Left renal pelvis (tissue), 4 donors: ENCODE measurements around the gene ALKAL2. TPM values are rescaled to one million over a fixed set of nuclear protein-coding genes. Genes with fewer than 3 reads are reported as not detected.

Source experiments
- DNase-seq, 4 donors: peaks; one replicate each; pipeline ENCODE4 v3.0.0-alpha.2; 2013; ENCODE audit warnings: low read depth in 4 of 4, low spot score in 3 of 4
- polyA plus RNA-seq, 4 donors: library from polyadenylated mRNA; unstranded; fragments of 120-200 nt; gene quantifications; one replicate each; pipeline ENCODE4 v1.2.1, GENCODE V29; 2013; ENCODE audit not compliant: insufficient read length in 4 of 4

ALKAL2 gene
- polyA plus RNA-seq, 4 donors, result 4.6 to 8.1 (median 5.7) TPM

DNA sequence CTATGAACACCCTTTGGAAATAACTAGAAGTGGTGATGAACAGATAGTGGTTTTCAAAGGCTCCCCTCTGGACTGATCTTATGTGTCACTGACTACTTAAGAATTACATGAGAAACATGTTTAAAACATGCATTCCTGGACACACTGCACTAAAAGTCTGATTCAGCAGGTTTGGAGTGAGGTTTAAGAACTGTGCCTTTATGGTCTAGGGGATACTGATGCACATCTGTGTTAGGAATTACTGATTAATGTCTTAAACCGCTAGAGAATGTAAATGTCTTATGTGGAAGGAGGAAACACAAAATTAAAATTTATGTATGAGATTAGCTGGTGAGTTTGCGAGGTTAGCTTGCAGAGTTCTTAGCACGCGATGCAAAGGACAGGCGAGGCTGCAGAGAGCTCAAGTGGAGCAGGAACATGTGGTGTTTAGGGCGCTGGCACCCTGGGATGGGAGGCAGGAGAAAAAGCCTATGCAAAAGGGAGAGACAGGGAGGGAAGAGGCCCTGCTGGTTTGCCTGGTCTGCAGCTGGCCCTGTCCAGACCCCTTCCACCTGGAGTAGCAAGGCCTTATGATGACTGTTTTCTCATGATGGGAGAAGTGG, 35.8 kb downstream of the ALKAL2 start:
- DNase-seq, result no peak

- no peak for DNase-seq
Measured at GRCh38 chr2:249538-250042, 38.3 kb downstream of the ALKAL2 start.

DNA sequence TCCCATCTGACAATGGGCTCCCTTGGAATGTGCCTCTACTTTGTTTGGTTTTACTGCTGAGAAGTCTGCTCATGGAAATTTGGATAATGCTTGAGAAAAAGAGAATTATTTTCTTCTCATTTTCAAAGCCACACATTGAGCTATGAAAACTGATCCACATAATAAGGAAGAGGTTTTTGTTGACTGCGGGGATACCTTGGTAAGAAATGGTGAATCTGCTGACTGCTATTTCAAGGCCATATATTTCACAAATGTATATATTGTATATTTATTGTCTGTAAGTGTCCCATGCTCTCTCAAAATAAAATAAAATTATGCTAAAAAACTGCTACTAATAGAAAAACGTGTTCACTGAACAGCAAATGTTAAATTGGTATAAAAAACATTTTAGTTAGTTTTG, 39.2 kb downstream of the ALKAL2 start:
- no peak for DNase-seq

GRCh38 chr2:246489-247144, 41.3 kb downstream of the ALKAL2 start:
- DNase-seq, result peak in 1 of 4 donors; percentile 51

DNA sequence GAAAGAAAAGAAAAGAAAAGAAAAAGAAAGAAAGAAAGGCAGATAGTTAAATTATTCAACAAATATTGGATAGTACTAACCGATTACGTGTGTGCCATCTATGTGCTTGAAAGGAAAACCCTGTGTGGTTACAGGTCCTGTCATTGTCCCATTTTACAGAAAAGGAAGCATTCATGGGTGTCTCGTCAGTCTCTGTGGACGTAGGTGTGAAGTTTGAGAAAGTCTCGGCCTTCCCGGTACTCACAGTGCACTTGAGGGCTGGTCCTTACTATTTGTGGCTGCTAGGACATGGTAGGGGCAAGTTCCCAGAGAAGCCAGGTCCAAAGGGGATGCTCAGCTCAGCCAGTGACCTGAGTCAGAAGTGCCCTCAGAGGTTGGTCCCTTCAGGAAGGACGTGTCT, 43.3 kb downstream of the ALKAL2 start:
- DNase-seq, result no peak

DNA sequence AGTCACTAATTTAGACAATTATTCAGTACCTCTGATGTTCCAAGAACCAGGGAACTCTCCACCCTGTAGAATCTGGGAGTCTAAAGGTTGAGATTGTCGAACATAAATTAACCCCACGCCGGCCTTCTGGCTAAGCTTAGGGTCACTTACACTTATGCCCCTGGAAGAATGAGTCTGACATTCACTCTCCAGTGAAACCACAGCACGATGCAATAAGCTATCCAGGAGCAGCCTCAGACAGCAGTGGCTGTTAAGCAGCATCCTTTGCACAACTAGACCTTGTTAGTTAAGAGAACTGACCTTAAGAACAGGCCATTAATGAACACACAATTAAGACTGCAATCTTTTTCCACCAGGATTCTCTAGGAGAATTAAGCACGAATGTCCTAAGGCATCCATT, 49.0 kb downstream of the ALKAL2 start:
- DNase-seq, result no peak

- no peak for DNase-seq
Measured at GRCh38 chr2:238431-238830, 49.5 kb downstream of the ALKAL2 start.

GRCh38 chr2:237878-238277, 50.0 kb downstream of the ALKAL2 start:
- no peak for DNase-seq

DNA sequence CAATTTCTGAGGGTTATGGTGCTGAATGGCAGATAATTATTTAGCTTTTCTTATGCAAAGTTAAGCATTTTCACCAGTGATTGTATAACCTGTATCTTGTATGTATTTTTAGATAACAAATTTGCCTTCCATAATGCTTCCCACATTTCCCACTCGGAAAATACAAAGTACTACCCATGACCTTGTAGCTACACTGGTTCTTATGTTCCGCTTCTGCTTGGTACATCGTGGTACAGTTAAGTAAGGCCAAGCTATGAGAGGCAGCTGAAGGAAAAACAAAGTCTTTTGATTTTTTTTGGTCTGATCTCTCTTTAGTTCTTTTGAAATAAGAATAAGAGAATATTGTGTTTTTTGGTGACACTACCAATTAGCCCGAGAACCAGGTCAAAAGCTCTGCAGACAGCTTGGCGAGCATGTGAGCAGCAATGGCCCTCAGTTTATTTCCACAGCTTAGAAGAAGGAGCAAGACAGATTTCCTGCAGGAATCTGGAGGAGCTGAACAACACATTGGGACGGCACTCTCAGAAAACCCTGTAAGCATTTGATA, 50.8 kb downstream of the ALKAL2 start:
- DNase-seq, result no peak

DNA sequence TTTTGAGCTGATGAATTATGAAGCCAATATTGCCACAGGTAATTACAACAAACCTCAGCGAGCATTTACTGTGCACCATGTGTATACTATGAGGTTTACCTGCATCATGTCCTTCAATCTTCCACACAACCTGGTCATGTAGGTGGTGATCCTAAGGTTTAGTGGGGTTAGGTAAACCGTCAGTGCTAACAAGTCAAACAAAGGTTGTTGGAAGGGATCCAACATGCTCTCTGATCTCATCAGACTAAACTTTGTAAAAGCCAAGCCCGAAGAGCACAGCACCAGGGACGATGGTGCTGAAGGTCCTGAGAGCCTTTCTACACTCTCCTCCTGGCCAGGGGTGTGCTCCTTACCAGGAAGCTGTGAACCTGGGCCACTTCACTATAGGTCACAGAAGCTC, 53.5 kb downstream of the ALKAL2 start:
- no peak for DNase-seq

DNA sequence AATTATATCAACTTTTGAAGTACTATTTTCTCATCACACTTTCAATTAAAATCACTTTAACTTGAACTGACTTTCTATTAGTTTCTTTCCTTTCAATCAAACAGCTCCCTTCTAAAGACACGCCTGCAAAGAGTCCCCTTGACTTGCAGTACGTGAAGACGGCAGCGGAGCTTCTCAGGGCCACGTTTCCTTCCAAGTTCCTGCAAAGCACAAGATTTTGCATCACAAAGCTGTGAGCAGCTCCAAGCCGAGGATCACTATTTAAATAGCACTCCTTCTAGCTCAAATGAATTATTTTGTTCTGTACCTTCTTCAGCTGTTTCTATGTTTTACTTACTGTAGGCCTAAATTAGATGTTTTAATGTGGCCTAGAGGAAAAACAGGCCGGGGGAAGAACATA, 54.9 kb downstream of the ALKAL2 start:
- DNase-seq, result no peak

DNA sequence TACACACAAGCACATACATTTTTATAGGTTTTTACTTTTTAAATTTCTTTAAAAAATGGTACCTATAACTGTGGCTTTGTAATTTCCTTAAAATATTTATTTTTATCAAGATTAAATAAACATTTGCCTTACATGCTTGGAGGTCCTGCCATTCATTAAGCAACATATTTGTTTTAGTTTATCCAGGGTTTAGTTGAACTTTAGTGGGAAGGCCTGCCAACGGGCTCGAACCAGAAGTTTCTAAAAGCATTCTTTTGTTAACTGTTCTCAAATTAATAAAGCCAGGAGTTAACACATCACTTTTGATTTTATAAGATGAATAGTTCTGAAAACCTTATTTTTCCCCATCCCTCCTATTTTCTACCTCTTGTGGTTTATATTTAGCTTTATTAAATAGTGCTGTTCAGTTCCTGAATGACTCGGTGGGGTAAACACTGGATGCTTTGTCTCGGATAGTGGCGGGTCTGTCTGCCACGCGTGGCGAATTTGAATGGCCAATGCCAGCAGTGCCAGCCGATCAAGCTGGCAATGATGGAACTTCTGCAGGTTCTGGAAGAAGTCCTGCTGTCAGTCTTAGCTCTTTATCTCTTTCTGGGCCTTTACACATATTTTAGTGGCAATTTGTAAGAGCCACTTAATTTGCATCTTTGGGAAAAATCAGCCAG, 56.2 kb downstream of the ALKAL2 start:
- DNase-seq, result no peak

Other genes starting within 250 kb of the ALKAL2 start
- 10 to 100 TPM in 3 of 4 donors, 1 to 10 TPM in 1; 1.3 to 17.9 (median 11.3) TPM for gene FAM110C, start 241.6 kb downstream of the ALKAL2 start, polyA plus RNA-seq
- 100 to 1,000 TPM in 3 of 4 donors, 10 to 100 TPM in 1; 47.7 to 124 (median 108) TPM for gene SH3YL1, start 24.1 kb downstream of the ALKAL2 start, polyA plus RNA-seq
- gene ACP1, start 23.1 kb downstream of the ALKAL2 start, polyA plus RNA-seq, result 100 to 1,000 TPM; 108 to 169 (median 154) TPM